HG02885 (cell line): Measurements from ENCODE around the gene HACL1.
"Not testable (repeated sequence)": the region's sequence is repeated elsewhere in the genome, so short reads cannot be mapped to it uniquely, and the experiment has no call there.

Experiments
- ATAC-seq: cut with Tn5 transposase; IDR thresholded peaks from one replicate; pipeline ENCODE4 v1.9.1; 2021; ENCODE audit warnings: mild to moderate bottlenecking; ENCODE audit not compliant: unreplicated experiment, poor library complexity

The HACL1 gene

DNA sequence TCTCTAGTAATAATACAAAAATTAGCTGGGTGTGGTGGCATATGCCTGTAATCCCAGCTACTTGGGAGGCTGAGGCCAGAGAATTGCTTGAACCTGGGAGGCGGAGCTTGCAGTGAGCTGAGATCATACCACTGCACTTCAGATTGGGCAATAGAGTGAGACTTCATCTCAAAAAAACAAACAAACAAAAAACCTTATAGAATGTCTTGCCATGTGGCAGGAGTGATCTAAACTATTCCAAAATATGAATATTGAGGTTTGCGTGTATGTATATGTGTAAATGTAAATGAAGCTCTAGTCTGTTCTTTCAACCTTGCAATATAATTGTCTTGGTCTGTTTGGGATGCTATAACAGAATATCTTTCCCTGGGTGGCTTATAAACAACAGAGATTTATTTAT lies 68.8 kb downstream of the HACL1 start:
- not testable (repeated sequence) for ATAC-seq

GRCh38 chr3:15531346-15531745 lies 70.0 kb downstream of the HACL1 start:
- ATAC-seq: no peak

DNA sequence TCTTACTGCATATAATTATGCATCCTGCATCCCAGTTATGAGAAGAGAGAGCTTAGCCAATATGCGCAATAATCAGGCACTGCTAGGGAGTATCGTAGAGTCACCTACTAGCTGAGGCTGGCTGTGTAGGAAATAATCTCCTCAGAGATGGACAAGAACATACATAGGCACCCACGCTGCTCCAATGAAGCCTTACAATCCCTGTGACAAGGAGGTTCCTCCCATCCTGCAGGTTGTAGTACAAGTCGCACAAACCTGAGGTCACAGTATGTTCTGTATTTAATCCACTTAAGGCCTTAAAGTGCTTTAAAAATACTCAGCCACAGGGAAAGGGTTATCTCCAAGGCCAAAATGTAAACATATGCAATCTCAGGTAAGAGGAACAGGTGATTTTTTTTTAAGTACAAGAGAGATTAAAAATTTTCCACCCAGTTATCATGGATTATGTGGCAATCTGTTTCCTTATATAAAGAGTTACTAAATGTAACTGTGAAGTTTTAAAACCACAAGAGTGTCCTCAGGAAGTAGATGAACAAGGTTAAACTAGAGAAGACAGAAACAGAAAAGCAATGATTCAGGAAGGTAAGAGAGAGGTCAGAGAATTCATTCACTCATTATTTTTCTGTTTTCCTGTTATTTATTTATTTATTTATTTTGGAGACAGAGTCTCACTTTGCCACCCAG lies 72.4 kb downstream of the HACL1 start:
- ATAC-seq: no peak

DNA sequence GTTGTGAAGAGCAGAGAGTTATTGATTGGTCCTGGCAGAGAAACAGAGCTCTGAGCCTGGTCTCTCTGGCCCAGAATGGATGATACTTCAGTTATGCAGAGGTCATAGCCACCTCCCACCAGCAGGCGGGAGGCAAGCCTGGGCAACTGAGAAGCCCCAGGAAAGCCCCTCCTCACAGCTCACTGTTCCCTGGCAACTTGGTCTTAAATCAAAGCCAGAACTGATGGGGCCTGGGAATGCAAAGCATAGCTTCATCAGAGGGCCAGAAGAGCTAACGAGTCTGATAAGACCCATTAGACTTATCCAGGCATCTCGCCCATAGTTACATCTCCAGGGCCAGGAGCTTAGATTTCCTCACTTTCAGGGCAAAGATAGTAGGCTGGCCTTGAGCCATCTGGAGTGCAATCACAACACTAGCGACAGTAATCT lies 74.3 kb downstream of the HACL1 start:
- ATAC-seq: no peak

DNA sequence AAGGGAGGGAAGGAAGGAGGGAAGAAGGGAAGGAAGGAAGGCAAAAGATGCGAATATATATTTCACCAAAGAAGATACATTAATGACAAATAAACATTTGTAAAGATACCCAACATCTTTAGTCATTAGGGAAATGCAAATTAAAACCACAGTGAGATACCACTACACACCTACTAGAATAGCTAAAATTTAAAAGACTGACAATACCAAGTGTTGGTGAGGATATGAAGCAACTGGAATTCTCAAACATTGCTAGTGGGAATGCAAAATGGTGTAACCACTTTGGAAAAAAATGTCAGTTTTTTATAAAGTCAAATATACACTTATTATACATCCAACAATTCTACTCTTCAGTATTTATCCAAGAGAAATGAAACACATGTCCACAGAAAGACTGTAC lies 75.6 kb downstream of the HACL1 start:
- no peak for ATAC-seq

GRCh38 chr3:15523660-15524417 lies 77.5 kb downstream of the HACL1 start:
- ATAC-seq: no peak

GRCh38 chr3:15522016-15522415 lies 79.4 kb downstream of the HACL1 start:
- no peak for ATAC-seq

- ATAC-seq: no peak
These were observed 79.8 kb downstream of the HACL1 start, which contains the start of gene COLQ for GRCh38 chr3:15521573-15521965. TSS of gene COLQ (minus strand) at chr3:15521706. CDS start at chr3:15521625, 81 bp downstream.

DNA sequence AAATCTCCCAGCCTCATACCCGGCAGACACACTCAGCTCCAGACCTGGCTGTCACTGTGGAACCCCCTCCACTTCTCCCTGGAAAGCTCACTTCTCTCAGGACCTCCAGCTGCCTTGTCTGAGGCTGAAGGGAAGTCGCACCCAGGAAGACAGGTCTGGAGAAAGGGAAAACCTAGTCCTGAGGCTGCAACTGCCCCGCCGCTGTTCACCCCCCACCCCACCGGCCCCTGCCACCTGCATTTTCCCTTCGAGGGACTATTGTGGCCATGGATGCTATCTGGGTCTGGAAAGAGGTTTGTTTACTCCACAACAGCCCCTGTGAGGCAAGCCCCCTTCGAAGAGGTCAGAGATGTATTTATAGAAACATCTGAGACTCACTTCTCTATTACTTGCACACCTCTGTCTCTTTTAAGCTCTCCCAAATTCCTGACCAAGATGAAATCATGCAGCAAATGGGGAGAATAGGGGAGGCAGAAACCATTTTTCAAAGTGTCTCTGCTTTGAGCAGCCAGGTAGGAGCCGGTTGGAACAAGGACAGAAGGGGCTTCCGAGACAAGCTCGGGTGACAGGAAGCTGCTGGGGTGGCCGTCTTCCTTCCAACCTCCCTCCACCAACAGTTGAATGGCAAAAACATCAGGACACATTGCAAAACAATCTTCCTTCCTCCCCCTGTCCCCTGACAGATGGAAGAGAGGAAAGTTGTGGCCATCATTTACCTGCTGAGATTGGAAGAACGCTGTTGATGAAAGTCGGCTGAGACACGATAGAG lies 80.4 kb downstream of the HACL1 start:
- ATAC-seq: no peak

GRCh38 chr3:15520185-15520584 lies 81.2 kb downstream of the HACL1 start:
- ATAC-seq: no peak

DNA sequence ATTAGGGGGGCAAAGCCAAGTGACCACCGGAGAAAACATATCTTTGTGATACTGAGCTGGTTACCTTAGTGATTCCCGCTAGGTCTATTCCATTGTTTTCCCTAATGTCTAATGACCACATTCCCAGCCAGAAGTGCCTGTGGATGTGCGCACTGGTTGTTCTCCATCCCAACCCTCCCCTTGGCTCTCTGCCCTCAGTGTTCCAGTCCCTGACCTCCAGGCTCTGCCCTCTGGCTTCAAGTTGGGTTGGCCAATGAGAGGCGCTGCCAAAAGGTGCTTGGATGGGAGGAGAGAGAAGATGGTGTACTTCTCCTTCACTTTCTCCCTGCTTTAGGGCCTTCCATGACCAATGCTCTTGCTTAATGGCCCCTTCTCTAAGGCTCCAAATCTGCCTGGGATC lies 82.3 kb downstream of the HACL1 start:
- no peak for ATAC-seq

GRCh38 chr3:15514663-15515340 lies 86.6 kb downstream of the HACL1 start:
- ATAC-seq: no peak

DNA sequence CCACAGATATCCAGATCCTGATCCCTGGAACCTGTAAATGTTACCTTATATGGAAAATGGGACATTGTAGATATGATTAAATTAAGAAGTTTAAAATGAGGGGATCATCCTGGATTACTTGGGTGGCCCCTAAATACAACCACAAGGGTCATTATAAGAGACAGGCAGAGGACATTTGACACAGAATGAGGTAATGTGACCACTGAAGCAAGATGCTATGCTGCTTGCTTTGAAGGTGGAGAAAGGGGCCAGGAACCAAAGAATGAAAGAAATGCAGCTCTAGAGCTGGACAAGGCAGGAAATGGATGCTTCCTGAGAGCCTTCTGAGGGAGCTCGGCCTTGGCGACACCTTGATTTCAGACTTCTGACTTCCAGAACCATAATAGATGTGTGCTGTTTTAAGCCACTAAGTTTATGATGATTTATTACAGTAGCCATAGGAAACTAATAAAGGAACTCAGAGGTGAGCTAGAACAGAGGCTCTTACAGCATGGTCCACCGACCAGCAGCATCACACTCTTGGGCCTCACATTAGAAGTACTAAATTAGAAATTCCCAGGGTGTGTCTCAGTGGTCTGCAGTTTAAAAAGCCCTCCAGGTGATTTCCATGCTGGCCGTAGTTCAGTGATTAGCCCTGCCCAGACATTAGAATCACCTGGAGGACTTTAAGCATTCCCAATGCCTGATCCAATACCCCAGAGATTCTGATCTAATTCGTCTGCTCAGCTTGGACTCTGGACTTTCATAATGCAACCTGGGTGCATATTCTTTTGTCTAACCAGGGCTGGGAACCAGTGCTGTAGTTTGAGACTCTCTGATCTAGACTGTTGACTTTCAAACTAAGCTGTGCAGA lies 87.3 kb downstream of the HACL1 start:
- ATAC-seq: no peak

DNA sequence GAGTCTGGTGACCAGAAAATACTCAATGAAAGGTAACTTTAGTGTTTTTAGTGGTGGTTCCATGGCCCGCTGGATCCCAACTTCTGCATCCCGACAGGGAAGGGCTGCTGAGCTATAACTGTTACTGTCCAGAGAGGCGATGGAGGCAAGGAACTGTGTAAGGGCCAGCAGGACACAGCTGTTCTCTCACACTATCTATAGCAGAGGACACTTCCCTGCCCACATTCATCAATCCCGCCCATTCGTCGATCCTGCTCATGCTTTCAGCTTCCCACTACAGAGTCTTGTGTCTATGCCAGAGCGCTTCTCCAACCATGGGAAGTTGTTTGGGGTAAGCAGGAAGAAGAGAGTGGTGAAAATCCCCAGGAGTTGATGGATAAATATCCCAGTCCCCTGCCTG lies 88.3 kb downstream of the HACL1 start:
- ATAC-seq: no peak

GRCh38 chr3:15512166-15512565 lies 89.2 kb downstream of the HACL1 start:
- ATAC-seq: no peak

- no peak for ATAC-seq
These were observed 90.2 kb downstream of the HACL1 start for GRCh38 chr3:15511156-15511555.
